NB4 (cell line): ENCODE measurements around the gene LRRC27.

ENCODE experiments used
- CTCF ChIP-seq: IDR thresholded peaks from one replicate; pipeline ENCODE4 v1.5.1; 2012; ENCODE audit warnings: low read depth, low read length
- POLR2A ChIP-seq: IDR thresholded peaks from 2 replicates; pipeline ENCODE4 v1.6.1; 2011; ENCODE audit warnings: mild to moderate bottlenecking; ENCODE audit not compliant: insufficient read length; ENCODE audit errors: extremely low read depth

GRCh38 chr10:132300582-132300981 lies 31.4 kb upstream of the LRRC27 start:
- no peak for TF ChIP-seq CTCF
- TF ChIP-seq POLR2A = no peak
